Measurements from ENCODE around the gene GPHN.

GPHN gene

GRCh38 chr14:66601932-66602578, 94.1 kb downstream of the GPHN start:
- DNase-seq = no peak

GRCh38 chr14:66603945-66604344, 96.0 kb downstream of the GPHN start:
- DNase-seq = no peak

- no peak for DNase-seq
These were observed 98.9 kb downstream of the GPHN start for GRCh38 chr14:66606826-66607225.

GRCh38 chr14:66610154-66610563, 102.2 kb downstream of the GPHN start:
- no peak for DNase-seq

- no peak for DNase-seq
These were observed 105.4 kb downstream of the GPHN start for GRCh38 chr14:66613344-66613743.

GRCh38 chr14:66619952-66620351, 112.0 kb downstream of the GPHN start:
- DNase-seq = no peak

- no peak for DNase-seq
These were observed 115.9 kb downstream of the GPHN start for GRCh38 chr14:66623838-66624237.

- no peak for DNase-seq
These were observed 116.5 kb downstream of the GPHN start for GRCh38 chr14:66624336-66624937.

- DNase-seq = no peak
These were observed 120.7 kb downstream of the GPHN start for GRCh38 chr14:66628636-66629035.

- DNase-seq = no peak
These were observed 121.6 kb downstream of the GPHN start for GRCh38 chr14:66629499-66629898.

GRCh38 chr14:66634876-66635275, 126.9 kb downstream of the GPHN start:
- no peak for DNase-seq

GRCh38 chr14:66635435-66635834, 127.5 kb downstream of the GPHN start:
- no peak for DNase-seq

- DNase-seq = no peak
These were observed 128.3 kb downstream of the GPHN start for GRCh38 chr14:66636240-66636639.

- no peak for DNase-seq
These were observed 130.7 kb downstream of the GPHN start for GRCh38 chr14:66638689-66639088.

- no peak for DNase-seq
These were observed 134.1 kb downstream of the GPHN start for GRCh38 chr14:66641861-66642635.

- no peak for DNase-seq
These were observed 135.4 kb downstream of the GPHN start for GRCh38 chr14:66643344-66643743.

GRCh38 chr14:66645716-66646115, 137.8 kb downstream of the GPHN start:
- no peak for DNase-seq

- DNase-seq = no peak
These were observed 141.6 kb downstream of the GPHN start for GRCh38 chr14:66649498-66649897.

GRCh38 chr14:66650491-66650911, 142.6 kb downstream of the GPHN start:
- DNase-seq = no peak

- DNase-seq = no peak
These were observed 143.7 kb downstream of the GPHN start for GRCh38 chr14:66651536-66652220.

- DNase-seq = no peak
These were observed 144.7 kb downstream of the GPHN start for GRCh38 chr14:66652525-66653106.

- DNase-seq = no peak
These were observed 149.8 kb downstream of the GPHN start for GRCh38 chr14:66657780-66658179.

GRCh38 chr14:66662374-66662773, 154.4 kb downstream of the GPHN start:
- DNase-seq = no peak
